MCF 10A (cell line): ENCODE measurements around the gene SHQ1. TPM values are rescaled to one million over a fixed set of nuclear protein-coding genes. Genes with fewer than 3 reads are reported as not detected.

ENCODE experiments used
- BruUV-seq: library from RNA; stranded (reverse); fragments of 400-500 nt; replicated peaks from 2 replicates; lab custom pipeline; 2021; lab: Mats Ljungman, UMichigan
- CTCF ChIA-PET: fragments of 300-600 bp; sonication (Branson Sonifier 250); formaldehyde crosslinking; extraction: SDS; loops from one replicate; lab custom pipeline; 2021; ENCODE audit warnings: antibody characterized with exemption, inconsistent platforms; lab: Yijun Ruan, JAX
- POLR2A ChIA-PET: fragments of 300-600, 350-650 bp; sonication (Branson Sonifier 250); formaldehyde crosslinking; extraction: SDS; loops from one replicate; lab custom pipeline; 2020; ENCODE audit warnings: antibody characterized with exemption, inconsistent platforms; lab: Yijun Ruan, JAX
- DNase-seq: peaks from one replicate; pipeline ENCODE4 v3.0.0-alpha.2; 2018; ENCODE audit not compliant: unreplicated experiment
- H3K27ac Mint-ChIP-seq: one replicate; pipeline ENCODE4 v1.8.0; 2022; ENCODE audit warnings: mild to moderate bottlenecking, low read depth, mixed read lengths; ENCODE audit not compliant: unreplicated experiment
- H3K27me3 Mint-ChIP-seq: one replicate; pipeline ENCODE4 v1.8.0; 2022; ENCODE audit warnings: mixed read lengths; ENCODE audit not compliant: insufficient read depth, unreplicated experiment
- H3K36me3 Mint-ChIP-seq: one replicate; pipeline ENCODE4 v1.8.0; 2022; ENCODE audit warnings: mild to moderate bottlenecking, moderate library complexity, mixed read lengths; ENCODE audit not compliant: insufficient read depth, unreplicated experiment
- H3K4me1 Mint-ChIP-seq: one replicate; pipeline ENCODE4 v1.8.0; 2022; ENCODE audit warnings: mixed read lengths; ENCODE audit not compliant: insufficient read depth, unreplicated experiment
- H3K4me3 Mint-ChIP-seq: one replicate; pipeline ENCODE4 v1.8.0; 2022; ENCODE audit warnings: mild to moderate bottlenecking, moderate library complexity, mixed read lengths; ENCODE audit not compliant: unreplicated experiment
- H3K9me3 Mint-ChIP-seq: one replicate; pipeline ENCODE4 v1.8.0; 2022; ENCODE audit warnings: mixed read lengths; ENCODE audit not compliant: unreplicated experiment
- CTCF ChIP-seq: fragments of 200-600 bp; IDR thresholded peaks from one replicate; pipeline ENCODE4 v1.8.0; 2022; ENCODE audit warnings: antibody characterized with exemption, mild to moderate bottlenecking; ENCODE audit not compliant: unreplicated experiment
- intact Hi-C: fragments of 100-400 bp; cut with micrococcal nuclease; formaldehyde crosslinking; loops from 2 replicates; pipeline ENCODE4 v1.14.1; 2022
- total RNA-seq: library from RNA; stranded (reverse); gene quantifications from 2 replicates; pipeline ENCODE4 v1.2.3, GENCODE V29; 2022

Gene SHQ1
- total RNA-seq, 1 experiment from 2014 or later: 17.4 TPM

GRCh38 chr3:72768006-72768441 lies 80.2 kb downstream of the SHQ1 start:
- intact Hi-C loops: no loop called here
- no peaks in the 10 kb centered on the region for H3K9me3 Mint-ChIP-seq
- DNase-seq: no peak
- no peaks in the 10 kb centered on the region for H3K4me1 Mint-ChIP-seq
- H3K4me3 Mint-ChIP-seq: no peak overlapping the region
- no peaks in the 10 kb centered on the region for H3K27me3 Mint-ChIP-seq
- no TSS peak for BruUV-seq
- H3K27ac Mint-ChIP-seq: no peak overlapping the region
- no peak for TF ChIP-seq CTCF
- ChIA-PET CTCF (no interaction called here), POLR2A (interaction anchor here (0.6 kb wide), 1 partner anchor 330 kb away, joined by 3 read pairs; no protein-coding TSS in a partner anchor)
- no peaks in the 10 kb centered on the region for H3K36me3 Mint-ChIP-seq

GRCh38 chr3:72766866-72767265 lies 81.4 kb downstream of the SHQ1 start:
- no peaks in the 10 kb centered on the region for H3K27me3 Mint-ChIP-seq
- intact Hi-C loops: no loop called here
- no peaks in the 10 kb centered on the region for H3K4me1 Mint-ChIP-seq
- ChIA-PET POLR2A (interaction anchor here (1.9 kb wide), 1 partner anchor 12 kb away, joined by 5 read pairs; no protein-coding TSS in a partner anchor), CTCF (no interaction called here)
- no peaks in the 10 kb centered on the region for H3K36me3 Mint-ChIP-seq
- TF ChIP-seq CTCF: no peak
- DNase-seq: no peak
- H3K9me3 Mint-ChIP-seq: no peaks in the 10 kb centered on the region
- H3K4me3 Mint-ChIP-seq: no peak overlapping the region
- BruUV-seq: no TSS peak
- no peak overlapping the region for H3K27ac Mint-ChIP-seq

GRCh38 chr3:72763751-72764440 lies 84.3 kb downstream of the SHQ1 start:
- no peaks in the 10 kb centered on the region for H3K27me3 Mint-ChIP-seq
- H3K9me3 Mint-ChIP-seq: no peaks in the 10 kb centered on the region
- H3K4me3 Mint-ChIP-seq: no peak overlapping the region
- H3K36me3 Mint-ChIP-seq: no peaks in the 10 kb centered on the region
- no peak for DNase-seq
- POLR2A ChIA-PET: no interaction called here
- TF ChIP-seq CTCF: no peak
- BruUV-seq: no TSS peak
- H3K27ac Mint-ChIP-seq: no peak overlapping the region
- intact Hi-C loops: no loop called here
- CTCF ChIA-PET: no interaction called here
- H3K4me1 Mint-ChIP-seq: no peaks in the 10 kb centered on the region

- CTCF ChIA-PET: interaction anchor here (0.6 to 1.2 kb wide), 3 partner anchors 22 to 24 kb away, joined by 3 to 4 read pairs (median 3); no protein-coding TSS in a partner anchor
- H3K27me3 Mint-ChIP-seq: no peaks in the 10 kb centered on the region
- no peak for DNase-seq
- TF ChIP-seq CTCF: no peak
- H3K4me3 Mint-ChIP-seq: no peak overlapping the region
- POLR2A ChIA-PET: interaction anchor here (0.9 to 2.4 kb wide), 2 partner anchors 38 to 356 kb away, joined by 3 to 10 read pairs; no protein-coding TSS in a partner anchor
- BruUV-seq: no TSS peak
- H3K9me3 Mint-ChIP-seq: no peaks in the 10 kb centered on the region
- H3K36me3 Mint-ChIP-seq: no peaks in the 10 kb centered on the region
- no peaks in the 10 kb centered on the region for H3K4me1 Mint-ChIP-seq
- intact Hi-C loops: no loop called here
- no peak overlapping the region for H3K27ac Mint-ChIP-seq
These were observed 86.8 kb downstream of the SHQ1 start for GRCh38 chr3:72761410-72761809.
